B cell (primary cell): ENCODE data around the gene ASCL2. TPM values are rescaled to one million over a fixed set of nuclear protein-coding genes. Genes with fewer than 3 reads are reported as not detected.

Source experiments
- ATAC-seq: fragments of 200-7000 bp; cut with Tn5 transposase; one replicate; pipeline ENCODE4 v1.10.0; 2021; ENCODE audit warnings: low read depth, mild to moderate bottlenecking, moderate number of reproducible peaks, moderate library complexity
- CTCF ChIA-PET: fragments of 350-600 bp; sonication (Branson Sonifier 250); formaldehyde crosslinking; loops from one replicate; lab custom pipeline; 2021; ENCODE audit warnings: antibody characterized with exemption, inconsistent platforms; lab: Charles Lee
- POLR2A ChIA-PET: fragments of 350-600 bp; sonication (Branson Sonifier 250); formaldehyde crosslinking; loops from one replicate; lab custom pipeline; 2021; ENCODE audit warnings: antibody characterized with exemption; lab: Charles Lee
- DNase-seq: peaks from one replicate; pipeline ENCODE4 v3.0.0; 2013
- H2AFZ ChIP-seq: 2 replicates; pipeline ENCODE4 v1.6.1; 2012; ENCODE audit warnings: mild to moderate bottlenecking, low read depth, low read length; ENCODE audit not compliant: insufficient read depth, poor library complexity, severe bottlenecking
- H3K27ac ChIP-seq, 2 donors: 1 replicate in 1 of 2; 2 replicates in 1 of 2; pipeline ENCODE4 v1.5.1; 2012 to 2013; ENCODE audit warnings: low read length in 2 of 2, mild to moderate bottlenecking in 2 of 2, moderate library complexity in 1 of 2
- H3K27me3 ChIP-seq, 4 experiments: fragments of 200-600 bp in 1 of 4; sonication (generic) in 1 of 4; replicated peaks in 1 of 4; 1 replicate in 2 of 4; 2 replicates in 2 of 4; pipeline versions ENCODE4 v1.6.1 to v1.7.0; 2013 to 2016; ENCODE audit warnings: low read length in 3 of 4, mild to moderate bottlenecking in 2 of 4, mixed read lengths in 1 of 4, moderate library complexity in 1 of 4; ENCODE audit not compliant: insufficient read depth in 4 of 4, control insufficient read depth in 3 of 4; ENCODE audit errors: control extremely low read depth in 1 of 4
- H3K36me3 ChIP-seq, 2 experiments: replicated peaks in 1 of 2; 1 replicate in 1 of 2; 2 replicates in 1 of 2; pipeline versions ENCODE4 v1.6.1 to v1.7.1; 2013; ENCODE audit warnings: low read length in 1 of 2; ENCODE audit not compliant: insufficient read depth in 2 of 2, control insufficient read depth in 1 of 2; ENCODE audit errors: control extremely low read depth in 1 of 2, extremely low read depth in 1 of 2
- H3K4me1 ChIP-seq, 2 donors: fragments of 200-600 bp in 1 of 2; sonication (generic) in 1 of 2; 1 replicate in 1 of 2; 2 replicates in 1 of 2; pipeline versions ENCODE4 v1.5.1 to v1.6.1; 2013 to 2017; ENCODE audit warnings: low read length in 2 of 2; ENCODE audit not compliant: control insufficient read depth in 2 of 2, insufficient read depth in 2 of 2
- H3K4me2 ChIP-seq: replicated peaks from 2 replicates; pipeline ENCODE3; 2012; ENCODE audit warnings: mild to moderate bottlenecking, low read depth, low read length; ENCODE audit not compliant: poor library complexity, severe bottlenecking
- H3K4me3 ChIP-seq, 5 experiments: fragments of 200-600 bp in 1 of 5; sonication (generic) in 1 of 5; 1 replicate in 3 of 5; 2 replicates in 2 of 5; pipeline versions ENCODE4 v1.5.1 to v1.7.0; 2011 to 2016; ENCODE audit warnings: low read length in 4 of 5, mild to moderate bottlenecking in 4 of 5, low read depth in 2 of 5, control low read depth in 1 of 5, moderate library complexity in 1 of 5; ENCODE audit not compliant: insufficient read depth in 1 of 5; ENCODE audit errors: control extremely low read depth in 1 of 5, extremely low read depth in 1 of 5
- H3K79me2 ChIP-seq: fragments of 200-600 bp; sonication (generic); one replicate; pipeline ENCODE4 v1.6.0; 2016; ENCODE audit warnings: low read length; ENCODE audit not compliant: control insufficient read depth, insufficient read depth
- H3K9ac ChIP-seq: fragments of 200-600 bp; sonication (generic); 2 replicates; pipeline ENCODE4 v1.6.1; 2017; ENCODE audit warnings: mild to moderate bottlenecking, low read length, moderate library complexity
- H3K9me3 ChIP-seq, 3 donors: one replicate each; pipeline versions ENCODE4 v1.6.1 to v1.7.1; 2013; ENCODE audit warnings: low read length in 2 of 3; ENCODE audit not compliant: control insufficient read depth in 2 of 3, insufficient read depth in 1 of 3; ENCODE audit errors: control extremely low read depth in 1 of 3
- H4K20me1 ChIP-seq: 2 replicates; pipeline ENCODE4 v1.6.0; 2012; ENCODE audit warnings: mild to moderate bottlenecking, low read length; ENCODE audit not compliant: insufficient read depth, control insufficient read depth, poor library complexity, severe bottlenecking
- H3K27ac Mint-ChIP-seq: one replicate; pipeline ENCODE4 v1.8.0; 2021; ENCODE audit warnings: mixed read lengths
- H3K27me3 Mint-ChIP-seq: one replicate; pipeline ENCODE4 v1.8.0; 2021; ENCODE audit warnings: mixed read lengths
- H3K4me1 Mint-ChIP-seq: one replicate; pipeline ENCODE4 v1.8.0; 2021; ENCODE audit warnings: mixed read lengths
- H3K4me3 Mint-ChIP-seq: one replicate; pipeline ENCODE4 v1.8.0; 2021; ENCODE audit warnings: mixed read lengths
- H3K9me3 Mint-ChIP-seq: one replicate; pipeline ENCODE4 v1.8.0; 2022; ENCODE audit warnings: mixed read lengths; ENCODE audit not compliant: insufficient read depth
- CTCF ChIP-seq: fragments of 200-600 bp; IDR thresholded peaks from one replicate; pipeline ENCODE4 v1.8.0; 2022; ENCODE audit warnings: antibody characterized with exemption, mild to moderate bottlenecking
- EZH2 ChIP-seq: IDR thresholded peaks from 2 replicates; pipeline ENCODE4 v1.6.1; 2012; ENCODE audit warnings: borderline replicate concordance, low read depth, mild to moderate bottlenecking, moderate library complexity, low read length; ENCODE audit not compliant: insufficient read depth, poor library complexity, severe bottlenecking
- WGBS: methylation state at CpG from one replicate; pipeline ENCODE4 v1.1.5; 2013; ENCODE audit warnings: missing lambda C conversion rate; ENCODE audit not compliant: insufficient coverage; 5-methylcytosine and 5-hydroxymethylcytosine counted together
- intact Hi-C: fragments of 100-400 bp; cut with micrococcal nuclease; formaldehyde crosslinking; loops from one replicate; pipeline ENCODE4 v1.10.0; 2022
- polyA plus RNA-seq: library from polyadenylated mRNA; depleted of rRNA; stranded (reverse); fragments of >200 nt; gene quantifications from 2 replicates; pipeline ENCODE4 v1.2.3, GENCODE V29; 2012
- total RNA-seq, 2 donors: library from RNA; stranded (reverse); fragments of 120-200 nt in 1 of 2; gene quantifications; 1 replicate in 1 of 2; 2 replicates in 1 of 2; pipeline versions ENCODE4 v1.2.3 to v1.2.4, GENCODE V29; 2013 to 2022

The ASCL2 gene
- total and polyA plus RNA-seq, 2 donors (not counting 1 experiment from before 2014, with no cell fraction given) = 2.1 to 2.2 TPM

- TF ChIP-seq CTCF = no peak
- TF ChIP-seq EZH2 = no peak
- Mint-ChIP-seq H3K27me3 (no peaks in the 10 kb centered on the region), H3K4me3 (peak overlapping the region; percentile 59), H3K9me3 (no peaks in the 10 kb centered on the region), H3K27ac (peak overlapping the region; percentile 71), H3K4me1 (peaks cover 46% of the 10 kb centered on the region)
- CTCF ChIA-PET = interaction anchor here (0.6 to 15.0 kb wide), 31 partner anchors 8 to 1007 kb away, joined by 3 to 583 read pairs (median 6); partner anchors contain the start of genes ASCL2, CD81 and TSSC4
- H3K27me3 ChIP-seq = no peaks in the 10 kb centered on the region
- 20% methylated on average over 6 of the region's 12 CpGs for WGBS
- peaks cover 54 to 56% of the 10 kb centered on the region in 2 donors for H3K4me1 ChIP-seq
- no peak for ATAC-seq
- H3K9ac ChIP-seq = no peak overlapping the region
- peak overlapping the region; percentile 6 for H2AFZ ChIP-seq
- H3K27ac ChIP-seq = peak overlapping the region in 1 of 2 donors; percentile 38
- H3K36me3 ChIP-seq = no peaks in the 10 kb centered on the region
- POLR2A ChIA-PET = interaction anchor here (0.7 to 3.1 kb wide), 5 partner anchors 45 to 114 kb away, joined by 5 to 22 read pairs (median 9); partner anchors contain the start of genes CD81 and TSSC4
- H3K9me3 ChIP-seq = no peaks in the 10 kb centered on the region
- intact Hi-C loops = loop anchor here (1.0 to 2.0 kb wide), 3 partner anchors 71 to 109 kb away; partner anchors contain the start of genes CD81 and TSSC4
- no peak overlapping the region for H3K4me3 ChIP-seq
- H3K4me2 ChIP-seq = peak overlapping the region; percentile 79
- no peak for DNase-seq
- no peaks in the 10 kb centered on the region for H4K20me1 ChIP-seq
- peaks cover 33% of the 10 kb centered on the region for H3K79me2 ChIP-seq
Measured at GRCh38 chr11:2305788-2306451, 35.5 kb upstream of the ASCL2 start.
